Breast epithelium (tissue), 3 donors: ENCODE results near the gene WDR70.
"Not testable (repeated sequence)": the region's sequence is repeated elsewhere in the genome, so short reads cannot be mapped to it uniquely, and the experiment has no call there.

Source experiments
- POLR2AphosphoS5 ChIP-seq, 3 donors: sonication (generic); formaldehyde crosslinking; IDR thresholded peaks; one replicate each; pipeline ENCODE4 v1.6.1; 2017; ENCODE audit warnings: antibody characterized with exemption in 3 of 3
- TF ChIP-seq, protein P1 (sequence below), 3 donors: fragments of 450-650 bp; IDR thresholded peaks; one replicate each; pipeline ENCODE4 v1.5.1; 2016 to 2017; ENCODE audit warnings: antibody characterized with exemption in 3 of 3, mild to moderate bottlenecking in 3 of 3, moderate library complexity in 3 of 3

DNA sequence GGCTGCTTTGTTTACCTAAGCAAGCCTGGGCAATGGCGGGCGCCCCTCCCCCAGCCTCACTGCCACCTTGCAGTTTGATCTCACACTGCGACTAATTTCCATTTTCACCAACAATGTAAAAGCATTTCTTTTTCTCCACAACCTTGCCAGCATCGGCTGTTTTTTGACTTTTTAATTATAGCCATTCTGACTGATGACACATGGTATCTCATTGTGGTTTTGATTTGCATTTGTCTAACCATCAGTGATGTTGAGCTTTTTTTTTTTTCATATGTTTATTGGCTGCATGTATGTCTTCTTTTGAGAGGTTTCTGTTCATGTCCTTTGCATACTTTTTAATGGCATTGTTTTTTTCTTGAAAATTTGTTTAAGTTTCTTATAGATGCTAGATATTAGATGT is 300.8 kb downstream of the WDR70 start:
- TF ChIP-seq, protein P1, sequence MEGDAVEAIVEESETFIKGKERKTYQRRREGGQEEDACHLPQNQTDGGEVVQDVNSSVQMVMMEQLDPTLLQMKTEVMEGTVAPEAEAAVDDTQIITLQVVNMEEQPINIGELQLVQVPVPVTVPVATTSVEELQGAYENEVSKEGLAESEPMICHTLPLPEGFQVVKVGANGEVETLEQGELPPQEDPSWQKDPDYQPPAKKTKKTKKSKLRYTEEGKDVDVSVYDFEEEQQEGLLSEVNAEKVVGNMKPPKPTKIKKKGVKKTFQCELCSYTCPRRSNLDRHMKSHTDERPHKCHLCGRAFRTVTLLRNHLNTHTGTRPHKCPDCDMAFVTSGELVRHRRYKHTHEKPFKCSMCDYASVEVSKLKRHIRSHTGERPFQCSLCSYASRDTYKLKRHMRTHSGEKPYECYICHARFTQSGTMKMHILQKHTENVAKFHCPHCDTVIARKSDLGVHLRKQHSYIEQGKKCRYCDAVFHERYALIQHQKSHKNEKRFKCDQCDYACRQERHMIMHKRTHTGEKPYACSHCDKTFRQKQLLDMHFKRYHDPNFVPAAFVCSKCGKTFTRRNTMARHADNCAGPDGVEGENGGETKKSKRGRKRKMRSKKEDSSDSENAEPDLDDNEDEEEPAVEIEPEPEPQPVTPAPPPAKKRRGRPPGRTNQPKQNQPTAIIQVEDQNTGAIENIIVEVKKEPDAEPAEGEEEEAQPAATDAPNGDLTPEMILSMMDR (IDR thresholded peaks at IDR 0.05): not testable (repeated sequence)
- TF ChIP-seq POLR2AphosphoS5 (IDR thresholded peaks at IDR 0.05): not testable (repeated sequence)
